GM12801 (cell line): ENCODE measurements around the gene UBE2E3.

Experiments
- CTCF ChIP-seq: IDR thresholded peaks from one replicate; pipeline ENCODE4 v1.5.1; 2011; ENCODE audit warnings: control low read depth; ENCODE audit not compliant: insufficient read length; ENCODE audit errors: extremely low read depth

Gene UBE2E3

GRCh38 chr2:180990337-180990736 lies 9.9 kb downstream of the UBE2E3 start:
- no peak for TF ChIP-seq CTCF

GRCh38 chr2:180990794-180991193 lies 10.4 kb downstream of the UBE2E3 start:
- no peak for TF ChIP-seq CTCF

- TF ChIP-seq CTCF = no peak
Observed at GRCh38 chr2:180991361-180991760, 11.0 kb downstream of the UBE2E3 start.

GRCh38 chr2:180991820-180992219 lies 11.4 kb downstream of the UBE2E3 start:
- no peak for TF ChIP-seq CTCF

- no peak for TF ChIP-seq CTCF
Observed at GRCh38 chr2:180992994-180993393, 12.6 kb downstream of the UBE2E3 start.

GRCh38 chr2:180999274-180999964 lies 19.0 kb downstream of the UBE2E3 start:
- no peak for TF ChIP-seq CTCF

- TF ChIP-seq CTCF = no peak
Observed at GRCh38 chr2:181004647-181005325, 24.4 kb downstream of the UBE2E3 start.
